Fibroblast of mammary gland (primary cell): ENCODE results near the gene SAFB2.

Experiments used
- DNase-seq: peaks from one replicate; pipeline ENCODE4 v3.0.0-alpha.2; 2010; ENCODE audit warnings: low read depth
- H3K4me3 ChIP-seq: 2 replicates; pipeline ENCODE4 v1.5.1; 2011; ENCODE audit warnings: low read depth, mild to moderate bottlenecking, low read length, moderate library complexity; ENCODE audit not compliant: control insufficient read depth
- CTCF ChIP-seq: conservative IDR thresholded peaks from 2 replicates; pipeline ENCODE4 v1.5.1; 2011; ENCODE audit warnings: low read depth, low read length, inconsistent platforms; ENCODE audit not compliant: control insufficient read depth, insufficient read depth

The SAFB2 gene

GRCh38 chr19:5648464-5648863, 25.9 kb upstream of the SAFB2 start:
- TF ChIP-seq CTCF, result no peak
- H3K4me3 ChIP-seq, result no peak overlapping the region
- no peak for DNase-seq

GRCh38 chr19:5646703-5647102, 24.1 kb upstream of the SAFB2 start:
- TF ChIP-seq CTCF, result no peak
- DNase-seq, result no peak
- H3K4me3 ChIP-seq, result no peak overlapping the region

- no peak for TF ChIP-seq CTCF
- DNase-seq, result no peak
Observed at GRCh38 chr19:5645409-5645808, 22.8 kb upstream of the SAFB2 start.

DNA sequence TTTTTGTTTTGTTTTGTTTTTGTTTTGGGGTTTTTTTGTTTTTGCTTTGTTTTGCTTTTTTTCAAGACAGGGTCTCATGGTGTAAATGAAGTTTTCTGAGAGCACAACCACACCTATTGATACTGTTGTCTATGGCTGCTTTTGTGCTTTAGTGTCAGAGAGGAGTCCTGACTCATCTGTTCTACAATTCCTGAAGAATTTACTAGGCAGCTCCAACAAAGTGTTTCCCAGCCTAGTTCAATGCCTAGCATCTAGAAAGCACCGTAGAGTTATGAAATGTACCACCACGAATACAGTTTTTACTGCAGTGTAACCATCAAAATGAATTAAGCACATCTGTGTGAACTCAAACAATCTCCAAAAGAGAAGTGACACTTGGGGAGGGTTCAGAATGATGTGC, 21.5 kb upstream of the SAFB2 start:
- DNase-seq, result peak; percentile 36
- no peak overlapping the region for H3K4me3 ChIP-seq
- TF ChIP-seq CTCF, result no peak

More at GRCh38 chr19:5645409-5645808, 22.8 kb upstream of the SAFB2 start:
- no peak overlapping the region for H3K4me3 ChIP-seq

DNA sequence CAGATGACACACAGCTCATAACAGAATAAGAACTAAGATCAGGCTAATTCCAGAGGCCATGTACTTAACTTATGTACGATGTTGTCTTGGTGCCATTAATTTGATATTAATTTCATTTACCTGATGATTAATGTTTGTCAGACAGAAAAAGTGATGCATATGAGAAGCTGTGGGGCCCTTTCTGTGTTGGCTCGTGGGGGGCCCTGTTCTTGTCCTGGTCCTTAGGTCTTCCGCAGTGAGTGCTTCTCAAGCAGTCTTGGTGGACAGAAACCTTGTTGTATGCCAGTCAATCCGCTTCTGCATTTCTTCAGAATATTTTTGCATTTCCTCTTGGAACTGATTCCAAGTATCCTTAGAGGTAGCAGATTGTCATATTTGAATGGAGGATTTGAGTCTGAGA, 20.5 kb upstream of the SAFB2 start:
- no peak for TF ChIP-seq CTCF
- H3K4me3 ChIP-seq, result no peak overlapping the region
- no peak for DNase-seq

- H3K4me3 ChIP-seq, result no peak overlapping the region
- no peak for TF ChIP-seq CTCF
- DNase-seq, result no peak
Observed at GRCh38 chr19:5642204-5642603, 19.6 kb upstream of the SAFB2 start.

DNA sequence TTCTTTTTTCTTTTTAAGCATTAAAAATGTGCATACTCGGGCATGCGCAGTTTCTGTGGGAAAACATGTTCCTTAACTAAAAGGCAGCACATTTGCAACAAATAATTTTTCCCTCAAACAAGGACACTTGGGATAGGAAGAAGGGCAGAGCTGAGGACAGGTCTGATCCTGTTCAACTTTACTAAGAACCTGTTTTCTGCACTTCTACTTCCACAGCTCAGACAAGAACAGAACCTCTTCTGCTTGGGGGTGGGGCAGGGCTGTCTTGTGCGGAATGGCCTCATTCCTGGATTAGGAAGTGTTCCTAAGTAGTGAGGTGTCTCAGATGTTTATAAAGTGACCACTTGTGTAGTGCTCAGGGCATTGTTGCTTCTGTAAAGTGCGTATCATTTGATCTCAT, 18.6 kb upstream of the SAFB2 start:
- TF ChIP-seq CTCF, result no peak
- DNase-seq, result no peak
- no peak overlapping the region for H3K4me3 ChIP-seq
